IMR-90 (cell line): ENCODE measurements around the gene WDR17. TPM values are rescaled to one million over a fixed set of nuclear protein-coding genes. Genes with fewer than 3 reads are reported as not detected.

Experiments
- ATAC-seq: fragments of 200-7000 bp; cut with Tn5 transposase; 2 replicates; pipeline ENCODE4 v1.9.1; 2020; ENCODE audit warnings: low read depth, mild to moderate bottlenecking, moderate library complexity
- BruUV-seq: library from RNA; stranded (reverse); fragments of 400-500 nt; replicated peaks from 2 replicates; lab custom pipeline; 2021; lab: Mats Ljungman, UMichigan
- CTCF ChIA-PET: fragments of 300-600 bp; formaldehyde crosslinking; extraction: SDS; loops from one replicate; lab custom pipeline; 2021; ENCODE audit warnings: antibody characterized with exemption; lab: Yijun Ruan, JAX
- POLR2A ChIA-PET: fragments of 300-600 bp; sonication (Branson Sonifier 250); formaldehyde crosslinking; loops from one replicate; lab custom pipeline; 2022; ENCODE audit warnings: antibody characterized with exemption; ENCODE audit not compliant: unreplicated experiment; lab: Charles Lee
- DNase-seq: peaks from one replicate; pipeline ENCODE4 v3.0.0; 2013
- H2AFZ ChIP-seq: replicated peaks from 2 replicates; pipeline ENCODE3; 2013; ENCODE audit warnings: low read length, mild to moderate bottlenecking; ENCODE audit not compliant: poor library complexity
- H2AK5ac ChIP-seq: 2 replicates; pipeline ENCODE4 v1.6.1; 2013; ENCODE audit warnings: low read depth, low read length, inconsistent platforms
- H2AK9ac ChIP-seq: replicated peaks from 2 replicates; pipeline ENCODE3; 2013; ENCODE audit warnings: mild to moderate bottlenecking, low read depth, low read length, moderate library complexity; ENCODE audit not compliant: poor library complexity
- H2BK120ac ChIP-seq: 2 replicates; pipeline ENCODE4 v1.6.1; 2013; ENCODE audit warnings: low read depth, low read length, inconsistent platforms
- H2BK15ac ChIP-seq: 3 replicates; pipeline ENCODE4 v1.6.1; 2013; ENCODE audit warnings: low read depth, low read length, inconsistent platforms
- H2BK20ac ChIP-seq: 2 replicates; pipeline ENCODE4 v1.6.1; 2013; ENCODE audit warnings: low read depth, mild to moderate bottlenecking, inconsistent platforms, low read length, moderate library complexity
- H2BK5ac ChIP-seq: 2 replicates; pipeline ENCODE4 v1.6.1; 2013; ENCODE audit warnings: mild to moderate bottlenecking, low read depth, low read length, inconsistent platforms; ENCODE audit not compliant: poor library complexity, severe bottlenecking
- H3K14ac ChIP-seq: replicated peaks from 2 replicates; pipeline ENCODE4 v1.6.1; 2013; ENCODE audit warnings: low read depth, low read length, inconsistent platforms
- H3K18ac ChIP-seq: 2 replicates; pipeline ENCODE4 v1.6.1; 2013; ENCODE audit warnings: low read depth, low read length, control low read depth
- H3K23ac ChIP-seq: 2 replicates; pipeline ENCODE4 v1.6.1; 2013; ENCODE audit warnings: low read depth, low read length, inconsistent platforms
- H3K27ac ChIP-seq: 2 replicates; pipeline ENCODE4 v1.5.1; 2013; ENCODE audit warnings: mild to moderate bottlenecking, control low read depth, low read length; ENCODE audit not compliant: insufficient read depth
- H3K27me3 ChIP-seq: 2 replicates; pipeline ENCODE4 v1.6.1; 2013; ENCODE audit warnings: low read length; ENCODE audit not compliant: control insufficient read depth, insufficient read depth
- H3K36me3 ChIP-seq: 2 replicates; pipeline ENCODE4 v1.6.1; 2013; ENCODE audit warnings: low read length, mixed read lengths; ENCODE audit not compliant: control insufficient read depth, insufficient read depth
- H3K4ac ChIP-seq: 2 replicates; pipeline ENCODE4 v1.6.1; 2013; ENCODE audit warnings: low read depth, low read length, inconsistent platforms
- H3K4me1 ChIP-seq: 2 replicates; pipeline ENCODE4 v1.6.1; 2013; ENCODE audit warnings: low read length, mixed read lengths; ENCODE audit not compliant: control insufficient read depth, insufficient read depth
- H3K4me2 ChIP-seq: 2 replicates; pipeline ENCODE4 v1.6.1; 2013; ENCODE audit warnings: low read depth, mild to moderate bottlenecking, control low read depth, low read length, moderate library complexity
- H3K4me3 ChIP-seq: 2 replicates; pipeline ENCODE4 v1.5.1; 2013; ENCODE audit warnings: low read depth, mild to moderate bottlenecking, control low read depth, low read length, moderate library complexity; ENCODE audit not compliant: insufficient read depth
- H3K56ac ChIP-seq: 2 replicates; pipeline ENCODE4 v1.6.1; 2013; ENCODE audit warnings: low read length, inconsistent platforms; ENCODE audit not compliant: insufficient read depth; ENCODE audit errors: extremely low read depth
- H3K79me1 ChIP-seq, 2 experiments: 2 replicates each; pipeline ENCODE4 v1.6.1; 2013; ENCODE audit warnings: low read length in 2 of 2, inconsistent platforms in 1 of 2, low read depth in 1 of 2
- H3K9ac ChIP-seq: 2 replicates; pipeline ENCODE4 v1.6.1; 2013; ENCODE audit warnings: low read depth, low read length, control low read depth
- H3K9me1 ChIP-seq: 2 replicates; pipeline ENCODE4 v1.6.1; 2013; ENCODE audit warnings: low read length, inconsistent platforms; ENCODE audit not compliant: insufficient read depth
- H3K9me3 ChIP-seq: 2 replicates; pipeline ENCODE4 v1.6.1; 2013; ENCODE audit warnings: low read length; ENCODE audit not compliant: control insufficient read depth, insufficient read depth
- H4K20me1 ChIP-seq: 2 replicates; pipeline ENCODE4 v1.6.1; 2013; ENCODE audit warnings: low read length, inconsistent platforms; ENCODE audit not compliant: insufficient read depth
- H4K5ac ChIP-seq: 2 replicates; pipeline ENCODE4 v1.6.1; 2013; ENCODE audit warnings: mild to moderate bottlenecking, low read depth, low read length, control low read depth
- H4K8ac ChIP-seq, 2 experiments: 2 replicates each; pipeline ENCODE4 v1.6.1; 2013; ENCODE audit warnings: low read depth in 2 of 2, low read length in 2 of 2, control low read depth in 1 of 2, inconsistent platforms in 1 of 2
- H4K91ac ChIP-seq: 2 replicates; pipeline ENCODE4 v1.6.1; 2013; ENCODE audit warnings: low read depth, low read length, inconsistent platforms; ENCODE audit not compliant: insufficient read depth
- CTCF ChIP-seq: conservative IDR thresholded peaks from 2 replicates; pipeline ENCODE4 v1.5.1; 2012; ENCODE audit warnings: mild to moderate bottlenecking, low read depth, low read length, improper control_type of control experiment
- MAFK ChIP-seq: IDR thresholded peaks from 2 replicates; pipeline ENCODE4 v1.6.1; 2012; ENCODE audit warnings: low read depth, low read length, improper control_type of control experiment
- RAD21 ChIP-seq: IDR thresholded peaks from 2 replicates; pipeline ENCODE4 v1.6.1; 2012; ENCODE audit warnings: low read length, improper control_type of control experiment
- RCOR1 ChIP-seq: IDR thresholded peaks from 2 replicates; pipeline ENCODE4 v1.6.1; 2012; ENCODE audit warnings: mild to moderate bottlenecking, low read length, improper control_type of control experiment; ENCODE audit not compliant: insufficient replicate concordance
- WGBS, 2 experiments: methylation state at CpG; one replicate each; pipeline versions ENCODE4 v1.1.5 to v1.1.7; 2013; ENCODE audit warnings: missing lambda C conversion rate in 2 of 2; ENCODE audit not compliant: insufficient read length in 1 of 2; ENCODE audit errors: extremely low coverage in 2 of 2; 5-methylcytosine and 5-hydroxymethylcytosine counted together
- dilution Hi-C: fragments of 300-500 bp; cut with HindIII; formaldehyde crosslinking; loops from one replicate; pipeline ENCODE4 v1.14.3; 2018; ENCODE audit warnings: low sequenced_read_pairs; ENCODE audit not compliant: unreplicated experiment
- in situ Hi-C: fragments of 300-500 bp; cut with MboI; formaldehyde crosslinking; loops from 3 replicates; pipeline ENCODE4 v1.14.3; 2019; ENCODE audit warnings: low sequenced_read_pairs, inconsistent platforms, mixed read lengths
- intact Hi-C: fragments of 100-400 bp; cut with micrococcal nuclease; formaldehyde crosslinking; loops from 2 replicates; pipeline ENCODE4 v1.10.0; 2022
- polyA plus RNA-seq, 3 experiments: library from polyadenylated mRNA; depleted of rRNA; stranded (reverse); fragments of >200 nt; gene quantifications; 2 replicates each; pipeline ENCODE4 v1.2.3, GENCODE V29; 2012; ENCODE audit warnings: low replicate concordance in 1 of 3
- total RNA-seq: library from RNA; depleted of rRNA; stranded (reverse); fragments of >200 nt; gene quantifications from 2 replicates; pipeline ENCODE4 v1.2.3, GENCODE V29; 2012

The WDR17 gene
- total and polyA plus RNA-seq, 2 of the 4 experiments (the other 2 are of a cell fraction), result 0.53 to 0.54 TPM

GRCh38 chr4:176123710-176124407 is 58.2 kb downstream of the WDR17 start:
- TF ChIP-seq RCOR1 (no peak), MAFK (no peak), RAD21 (peak; percentile 19; the same call in 1 of the 2 replicates), CTCF (peak; percentile 41)

More at GRCh38 chr4:176123710-176124407, 58.2 kb downstream of the WDR17 start:
- Histone ChIP-seq H3K4me3 (no peak overlapping the region), H3K56ac (no peak overlapping the region), H2BK5ac (no peak overlapping the region), H4K8ac (no peak overlapping the region), H3K9me3 (no peaks in the 10 kb centered on the region), H3K9ac (no peak overlapping the region), H4K20me1 (no peaks in the 10 kb centered on the region), H3K14ac (no peak overlapping the region), H3K27ac (no peak overlapping the region), H2AFZ (no peak overlapping the region), H3K36me3 (no peaks in the 10 kb centered on the region), H2AK5ac (no peak overlapping the region), H3K18ac (no peak overlapping the region), H2BK20ac (no peak overlapping the region), H3K4ac (no peak overlapping the region), H3K9me1 (no peaks in the 10 kb centered on the region), H3K27me3 (no peaks in the 10 kb centered on the region), H3K23ac (no peak overlapping the region), H2BK15ac (no peak overlapping the region), H2BK120ac (no peak overlapping the region), H4K5ac (no peak overlapping the region), H4K91ac (no peak overlapping the region), H3K4me2 (no peak overlapping the region), H2AK9ac (no peak overlapping the region), H3K4me1 (no peaks in the 10 kb centered on the region), H3K79me1 (no peaks in the 10 kb centered on the region)
- 40% methylated on average over 1 of the region's 4 CpGs; no CpG with 5 or more reads in 1 of the 2 experiments for WGBS, 2 experiments
- intact Hi-C loops, result no loop called here
- ChIA-PET POLR2A (no interaction called here), CTCF (interaction anchor here (0.6 to 1.3 kb wide), 5 partner anchors 11 to 40 kb away, joined by 3 to 4 read pairs (median 3); no protein-coding TSS in a partner anchor)
- BruUV-seq, result no TSS peak
- dilution Hi-C loops, result no loop called here
- no peak for DNase-seq
- peak; percentile 48; the same call in 1 of the 2 replicates for ATAC-seq
- in situ Hi-C loops, result no loop called here
